ENCODE data around the gene FBXO17.

DNA sequence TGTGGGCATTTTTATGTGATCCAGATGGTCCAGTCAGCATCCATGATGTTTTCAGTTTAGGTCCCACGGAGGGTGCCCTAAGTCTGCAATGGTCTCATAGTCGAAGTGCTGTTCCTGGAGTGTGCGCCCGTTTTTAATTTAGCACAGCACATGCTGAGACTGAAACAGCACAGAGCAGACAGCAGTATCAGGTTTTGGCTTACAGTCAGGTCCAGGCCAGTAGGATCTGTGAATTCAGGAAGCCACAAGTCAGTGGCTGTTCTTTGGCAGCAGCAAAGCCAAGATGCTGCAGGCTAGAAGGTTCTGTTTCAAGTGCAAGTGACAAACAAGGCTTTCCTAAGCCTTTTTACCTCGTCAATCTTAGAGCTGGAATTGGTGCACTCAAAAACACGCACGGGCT lies 38.5 kb upstream of the FBXO17 start:
- TF ChIP-seq, protein P1, sequence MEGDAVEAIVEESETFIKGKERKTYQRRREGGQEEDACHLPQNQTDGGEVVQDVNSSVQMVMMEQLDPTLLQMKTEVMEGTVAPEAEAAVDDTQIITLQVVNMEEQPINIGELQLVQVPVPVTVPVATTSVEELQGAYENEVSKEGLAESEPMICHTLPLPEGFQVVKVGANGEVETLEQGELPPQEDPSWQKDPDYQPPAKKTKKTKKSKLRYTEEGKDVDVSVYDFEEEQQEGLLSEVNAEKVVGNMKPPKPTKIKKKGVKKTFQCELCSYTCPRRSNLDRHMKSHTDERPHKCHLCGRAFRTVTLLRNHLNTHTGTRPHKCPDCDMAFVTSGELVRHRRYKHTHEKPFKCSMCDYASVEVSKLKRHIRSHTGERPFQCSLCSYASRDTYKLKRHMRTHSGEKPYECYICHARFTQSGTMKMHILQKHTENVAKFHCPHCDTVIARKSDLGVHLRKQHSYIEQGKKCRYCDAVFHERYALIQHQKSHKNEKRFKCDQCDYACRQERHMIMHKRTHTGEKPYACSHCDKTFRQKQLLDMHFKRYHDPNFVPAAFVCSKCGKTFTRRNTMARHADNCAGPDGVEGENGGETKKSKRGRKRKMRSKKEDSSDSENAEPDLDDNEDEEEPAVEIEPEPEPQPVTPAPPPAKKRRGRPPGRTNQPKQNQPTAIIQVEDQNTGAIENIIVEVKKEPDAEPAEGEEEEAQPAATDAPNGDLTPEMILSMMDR (IDR thresholded peaks at IDR 0.05; ENCODE audit: poor library complexity, severe bottlenecking): no peak
- no peak for TF ChIP-seq POLR2AphosphoS5 (IDR thresholded peaks at IDR 0.05)
- no peak for TF ChIP-seq SMC3 (conservative IDR thresholded peaks at IDR 0.05; ENCODE audit: poor library complexity)

Measured in neural cell (in vitro differentiated cells).